CD4-positive, alpha-beta T cell treated with Interleukin-12 subunit alpha and Interleukin-12 subunit beta, for 1 hour (primary cell): ENCODE measurements around the gene COX4I2.
"Not testable (repeated sequence)": the region's sequence is repeated elsewhere in the genome, so short reads cannot be mapped to it uniquely, and the experiment has no call there.

Experiments used
- DNase-seq: peaks from one replicate; pipeline ENCODE4 v3.0.0-alpha.2; 2020

The COX4I2 gene

DNA sequence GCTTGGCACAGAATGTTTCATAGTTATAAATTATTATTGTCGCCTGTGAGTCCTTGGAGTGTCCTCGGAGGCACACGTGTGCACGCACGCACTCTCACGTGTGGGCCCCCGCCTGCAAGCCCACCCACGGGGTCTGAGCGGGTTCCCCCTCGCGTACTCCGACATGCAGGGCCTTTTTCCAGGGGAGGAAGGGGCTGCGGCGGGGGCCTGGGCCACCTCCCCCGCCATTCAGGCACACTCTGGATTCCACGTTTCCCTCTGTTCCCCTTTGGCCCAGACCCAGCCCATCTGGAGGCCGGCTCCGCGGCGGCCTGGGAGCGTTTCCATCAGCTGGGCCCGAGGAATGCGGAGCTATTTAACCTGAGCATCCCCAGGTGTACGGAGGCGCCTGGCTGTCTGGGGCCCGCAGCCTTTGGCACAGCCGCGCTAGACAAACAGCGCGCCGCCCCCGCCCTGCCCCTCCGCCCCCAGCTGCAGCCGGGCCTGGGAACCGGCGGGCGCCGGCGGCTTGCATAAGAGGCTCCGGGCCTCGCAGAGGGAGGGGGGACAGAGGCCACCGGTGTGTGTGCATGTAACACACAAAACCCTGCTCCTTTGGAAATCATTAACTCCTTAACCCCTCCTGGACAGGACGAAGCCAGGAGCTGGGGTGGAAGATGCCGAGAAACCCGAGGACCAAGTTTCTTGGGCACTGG lies 29.3 kb upstream of the COX4I2 start:
- DNase-seq, result no peak

DNA sequence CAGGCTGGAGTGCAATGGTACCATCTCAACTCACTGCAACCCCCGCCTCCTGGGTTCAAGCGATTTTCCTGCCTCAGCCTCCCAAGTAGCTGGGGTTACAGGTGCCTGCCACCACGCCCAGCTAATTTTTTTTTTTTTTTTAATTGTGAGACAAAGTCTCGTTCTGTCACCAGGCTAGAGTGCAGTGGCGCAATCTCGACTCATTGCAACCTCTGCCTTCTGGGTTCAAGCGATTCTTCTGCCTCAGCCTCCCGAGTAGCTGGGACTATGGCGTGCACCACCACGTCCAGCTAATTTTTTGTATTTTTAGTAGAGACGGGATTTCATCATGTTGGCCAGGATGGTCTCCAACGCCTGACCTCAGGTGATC lies 25.5 kb upstream of the COX4I2 start:
- DNase-seq, result not testable (repeated sequence)

DNA sequence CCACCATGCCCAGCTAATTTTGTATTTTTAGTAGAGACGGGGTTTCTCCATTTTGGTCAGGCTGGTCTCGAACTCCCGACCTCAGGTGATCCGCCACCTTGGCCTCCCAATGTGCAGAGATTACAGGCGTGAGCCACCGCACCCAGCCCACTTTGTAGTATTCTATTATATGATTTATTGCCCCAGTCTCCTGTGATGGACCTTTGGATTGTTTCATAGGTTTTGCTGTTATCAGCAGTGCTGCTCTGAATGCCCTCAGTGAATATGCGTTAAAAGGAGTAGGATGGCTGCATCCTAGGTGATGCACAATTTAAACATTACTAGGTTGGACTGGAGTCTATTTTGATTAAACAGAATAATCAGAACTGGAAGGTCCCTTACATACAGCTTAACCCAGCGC lies 22.3 kb upstream of the COX4I2 start:
- DNase-seq, result no peak

DNA sequence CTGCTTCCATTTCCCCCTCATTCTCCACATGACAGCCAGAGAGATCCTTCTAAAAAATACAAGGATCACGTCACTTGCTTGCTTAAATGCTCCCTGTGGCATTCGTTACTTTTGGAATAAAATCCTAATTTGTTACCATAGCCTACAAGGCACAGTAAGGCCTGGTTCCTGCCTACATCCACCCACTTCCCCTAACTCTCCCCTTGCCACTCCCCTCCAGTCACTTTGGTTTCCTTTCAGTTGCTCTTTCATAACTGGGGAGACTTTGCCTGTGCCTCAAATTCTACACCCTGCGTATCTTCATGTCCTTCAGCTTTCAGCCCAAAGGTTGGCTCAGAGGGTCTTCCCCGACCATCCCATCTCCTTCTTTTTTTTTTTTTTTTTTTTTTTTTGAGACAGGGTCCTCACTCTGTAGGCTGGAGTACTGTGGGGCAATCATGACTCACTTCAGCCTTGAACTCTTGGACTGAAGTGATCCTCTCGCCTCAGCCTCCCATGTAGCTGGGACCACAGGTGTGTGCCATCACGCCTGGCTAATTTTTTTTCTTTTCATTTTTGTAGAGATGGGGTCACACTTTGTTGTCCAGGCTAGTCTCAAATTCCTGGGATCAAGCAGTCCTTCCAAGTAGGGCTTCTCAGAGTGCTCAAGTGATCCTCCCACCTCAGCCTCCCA lies 20.1 kb upstream of the COX4I2 start:
- no peak for DNase-seq

DNA sequence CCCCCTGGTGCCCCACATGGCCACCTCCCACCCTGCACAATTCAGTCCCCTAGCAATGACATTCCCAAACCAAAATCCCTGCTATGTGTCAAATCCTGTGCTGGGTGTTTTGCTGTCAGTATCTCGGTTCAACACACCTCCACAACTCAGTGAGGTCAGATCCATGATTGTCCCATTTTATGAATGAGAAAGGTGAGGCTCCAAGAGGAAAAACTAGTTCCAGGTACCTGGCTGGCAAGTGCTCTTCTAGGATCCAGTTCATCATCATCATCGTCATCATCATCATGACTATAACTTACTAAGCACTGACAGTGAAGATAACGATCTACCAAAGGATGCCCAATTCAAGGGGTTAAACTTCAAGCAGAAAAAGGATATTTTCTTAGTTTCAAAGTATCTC lies 17.5 kb upstream of the COX4I2 start:
- DNase-seq, result no peak

DNA sequence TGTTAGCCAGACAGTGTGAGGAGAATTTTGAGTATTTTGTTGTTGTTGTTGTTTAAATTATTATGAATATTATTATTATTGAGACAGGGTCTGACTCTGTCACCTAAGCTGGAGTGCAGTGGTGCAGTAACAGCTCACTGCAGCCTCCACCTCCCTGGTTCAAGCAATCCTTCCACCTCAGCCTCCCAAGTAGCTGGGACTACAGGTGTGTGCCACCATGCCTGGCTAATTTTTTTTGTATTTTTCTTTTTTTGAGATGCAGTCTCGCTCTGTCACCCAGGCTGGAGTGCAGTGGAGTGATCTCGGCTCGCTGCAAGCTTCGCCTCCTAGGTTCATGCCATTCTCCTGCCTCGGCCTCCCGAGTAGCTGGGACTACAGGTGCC lies 14.6 kb upstream of the COX4I2 start:
- not testable (repeated sequence) for DNase-seq

DNA sequence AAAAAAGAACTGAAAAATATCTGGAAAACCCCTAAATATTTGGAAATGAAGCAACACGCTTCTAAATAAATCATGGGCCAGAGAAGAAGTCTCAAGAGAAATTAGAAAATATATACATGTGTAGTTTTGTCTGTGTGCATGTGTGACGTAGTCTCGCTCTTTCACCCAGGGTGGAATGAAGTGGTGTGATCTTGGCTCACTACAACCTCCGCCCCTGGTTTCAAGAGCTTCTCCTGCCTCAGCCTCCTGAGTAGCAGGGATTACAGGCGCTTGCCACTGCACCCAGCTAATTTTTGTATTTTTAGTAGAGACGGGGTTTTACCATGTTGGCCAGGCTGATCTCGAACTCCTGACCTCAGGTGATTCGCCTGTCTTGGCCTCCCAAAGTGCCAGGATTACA lies 11.2 kb upstream of the COX4I2 start:
- DNase-seq, result not testable (repeated sequence)

DNA sequence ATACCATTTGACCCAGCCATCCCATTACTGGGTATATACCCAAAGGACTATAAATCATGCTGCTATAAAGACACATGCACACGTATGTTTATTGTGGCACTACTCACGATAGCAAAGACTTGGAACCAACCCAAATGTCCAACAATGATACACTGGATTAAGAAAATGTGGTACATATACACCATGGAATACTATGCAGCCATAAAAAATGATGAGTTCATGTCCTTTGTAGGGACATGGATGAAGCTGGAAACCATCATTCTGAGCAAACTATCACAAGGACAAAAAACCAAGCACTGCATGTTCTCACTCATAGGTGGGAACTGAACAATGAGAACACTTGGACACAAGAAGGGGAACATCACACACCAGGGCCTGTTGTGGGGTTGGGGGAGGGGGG lies 9.7 kb upstream of the COX4I2 start:
- DNase-seq, result not testable (repeated sequence)

DNA sequence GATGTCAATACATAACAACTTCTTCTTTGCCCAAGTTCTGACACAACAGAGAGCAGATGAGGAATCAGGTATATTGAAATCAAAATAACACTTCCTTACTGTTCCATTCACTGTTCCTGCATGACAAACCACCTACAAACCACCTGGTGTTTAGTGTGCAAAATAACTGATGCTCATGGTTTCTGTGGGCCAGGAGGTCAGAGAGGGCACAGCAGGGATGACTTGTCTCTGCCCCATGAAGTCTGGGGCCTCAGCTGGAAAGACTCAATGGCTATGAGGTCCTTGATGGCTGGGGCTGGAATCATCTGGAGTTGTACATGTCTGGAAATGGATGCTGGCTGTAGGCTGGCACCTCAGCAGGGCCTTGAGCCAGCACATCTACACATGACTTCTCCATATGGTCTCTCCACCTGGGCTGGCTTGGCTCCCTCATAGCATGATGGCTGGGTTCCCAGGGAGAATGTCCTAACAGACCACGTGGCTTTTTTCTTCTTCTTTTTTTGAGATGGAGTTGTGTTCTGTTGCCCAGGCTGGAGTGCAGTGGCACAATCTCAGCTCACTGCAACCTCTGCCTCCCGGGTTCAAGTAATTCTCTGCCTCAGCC lies 7.4 kb upstream of the COX4I2 start:
- no peak for DNase-seq

DNA sequence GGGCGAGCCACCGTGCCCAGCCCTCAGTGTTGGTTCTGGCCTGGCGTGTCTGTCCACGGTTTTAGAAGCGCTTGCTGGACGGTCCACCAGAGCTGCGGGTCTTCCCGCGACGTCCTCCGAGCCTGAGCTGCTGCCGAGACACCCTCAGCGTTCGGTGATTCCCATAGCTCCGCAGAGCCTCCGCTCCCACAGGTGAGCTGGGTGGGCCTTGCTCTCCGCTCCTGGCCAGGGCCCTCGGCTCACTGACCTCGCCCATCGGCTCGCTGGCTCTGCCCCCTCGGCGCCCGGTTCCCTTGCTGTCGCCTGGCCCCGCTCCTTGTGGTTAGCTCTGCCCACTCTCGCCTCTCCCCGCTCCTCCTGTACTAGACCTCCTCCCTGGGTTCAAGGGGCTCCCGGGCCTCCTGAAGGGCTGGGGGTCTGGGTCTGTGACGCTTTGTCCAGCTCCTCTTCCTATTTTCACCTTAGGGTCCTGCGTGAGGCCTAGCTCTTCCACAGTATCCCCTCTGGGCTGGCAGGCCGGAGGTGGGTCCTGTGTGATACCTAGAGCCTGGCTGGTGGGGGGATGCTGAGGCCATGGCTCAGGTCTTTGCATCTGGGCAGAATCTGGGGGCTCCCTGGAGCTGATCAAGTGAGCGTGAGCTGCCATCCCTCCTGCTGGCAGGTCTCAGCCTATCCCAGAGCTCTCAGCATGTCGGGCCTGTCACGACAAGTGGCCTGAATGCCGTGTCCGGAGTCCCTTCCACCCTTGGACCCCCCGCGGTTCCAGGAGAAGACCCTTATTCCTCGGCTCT lies 5.0 kb upstream of the COX4I2 start:
- DNase-seq, result no peak

DNA sequence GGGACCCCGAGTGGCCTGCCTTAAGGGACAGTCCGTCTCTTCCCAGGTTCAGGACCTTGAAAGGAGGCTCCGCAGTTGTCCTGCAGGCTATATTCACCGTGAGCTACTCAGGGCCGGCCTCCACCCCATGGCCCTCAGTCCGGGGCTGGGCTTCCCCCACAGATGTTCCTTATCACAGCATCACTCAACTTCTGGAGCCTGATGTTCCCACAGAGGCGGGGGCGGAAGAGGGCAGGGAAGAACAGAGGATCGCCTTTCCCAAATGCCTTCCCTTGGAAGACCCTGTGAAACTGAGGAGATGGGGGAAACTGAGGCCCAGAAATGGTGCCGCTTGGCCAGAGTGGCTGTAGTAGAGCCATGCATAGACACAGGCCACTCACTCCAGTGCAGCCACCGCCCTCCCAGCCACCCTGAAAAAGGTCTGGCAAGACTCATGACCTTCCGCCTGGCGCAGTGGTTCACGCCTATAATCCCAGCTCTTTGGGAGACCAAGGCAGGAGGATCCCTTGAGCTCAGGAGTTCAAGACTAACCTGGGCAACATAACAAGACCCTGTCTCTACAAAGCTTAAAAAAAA lies 4.3 kb upstream of the COX4I2 start:
- no peak for DNase-seq

DNA sequence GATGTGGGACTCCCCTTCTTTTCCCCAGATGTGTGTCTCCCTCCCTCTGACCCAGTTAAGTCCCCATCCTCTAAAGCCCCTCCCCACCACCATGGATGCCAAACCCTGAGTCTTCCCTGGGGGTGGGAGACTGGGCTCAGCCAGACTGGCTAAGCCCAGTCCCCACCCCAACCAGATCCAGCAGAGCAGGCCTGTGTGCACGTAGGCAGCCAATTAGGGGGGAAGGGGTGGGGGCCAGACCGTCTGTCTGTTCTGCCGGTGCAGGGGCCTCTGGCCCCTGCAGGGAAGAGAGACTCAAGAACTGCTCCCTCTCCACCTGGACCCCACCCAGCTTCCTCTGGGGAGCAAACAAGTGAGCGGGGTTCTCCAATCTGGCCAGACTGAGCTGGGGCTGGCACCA lies 605 bp downstream of the COX4I2 start:
- DNase-seq, result no peak

DNA sequence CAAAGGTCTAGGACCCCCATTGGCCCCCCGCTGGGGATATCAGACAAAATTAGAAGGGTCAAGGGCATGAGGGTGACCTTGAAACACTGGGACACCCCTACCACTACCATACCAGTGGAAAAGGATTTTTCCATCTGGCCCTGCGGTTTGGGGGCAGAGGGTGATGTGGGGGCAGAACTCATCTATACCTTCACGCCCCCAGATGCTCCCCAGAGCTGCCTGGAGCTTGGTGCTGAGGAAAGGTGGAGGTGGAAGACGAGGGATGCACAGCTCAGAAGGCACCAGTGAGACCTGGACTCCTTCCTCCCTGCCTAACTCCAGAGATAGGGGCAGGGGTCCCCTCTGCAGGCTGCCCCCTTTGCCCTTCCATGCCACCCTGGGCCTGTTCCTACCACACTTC lies 1.1 kb downstream of the COX4I2 start:
- no peak for DNase-seq

DNA sequence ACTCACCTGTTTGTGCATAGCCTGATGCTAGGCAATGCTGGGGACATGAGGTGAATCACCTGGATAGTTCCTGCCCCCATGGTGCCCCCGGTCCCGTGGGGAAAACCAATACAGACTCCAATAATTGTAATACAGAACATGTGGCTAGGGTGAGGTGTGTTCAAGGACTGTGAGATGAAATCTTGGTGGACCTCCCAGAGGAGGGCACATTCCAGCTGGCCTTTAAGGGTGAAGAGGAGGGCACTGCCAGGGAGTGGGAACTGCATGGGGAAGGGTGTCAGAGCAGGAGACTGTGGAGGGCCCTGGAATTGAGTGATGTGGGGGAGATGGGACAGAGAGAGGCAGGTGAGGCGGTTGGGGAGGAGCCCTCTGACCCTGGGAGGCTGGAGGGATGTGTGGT lies 2.5 kb downstream of the COX4I2 start:
- DNase-seq, result no peak

DNA sequence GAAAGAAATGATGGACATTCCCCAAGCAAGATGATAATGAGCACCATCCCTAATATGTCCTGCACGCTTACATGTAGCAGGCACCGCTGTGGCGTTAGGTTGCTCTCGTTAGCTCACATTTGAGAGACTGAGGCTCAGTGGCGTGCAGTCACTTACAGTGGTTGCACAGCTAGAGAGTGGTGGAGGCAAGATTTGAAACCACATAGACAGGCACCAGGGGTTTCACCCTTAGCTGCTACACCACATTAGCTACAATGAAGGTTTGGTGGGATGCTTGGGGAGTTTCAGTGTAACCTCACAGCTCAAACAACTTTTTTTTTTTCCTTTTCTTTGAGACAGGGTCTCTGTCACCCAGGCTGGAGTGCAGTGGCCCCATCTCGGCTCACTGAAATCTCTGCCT lies 3.7 kb downstream of the COX4I2 start:
- no peak for DNase-seq

DNA sequence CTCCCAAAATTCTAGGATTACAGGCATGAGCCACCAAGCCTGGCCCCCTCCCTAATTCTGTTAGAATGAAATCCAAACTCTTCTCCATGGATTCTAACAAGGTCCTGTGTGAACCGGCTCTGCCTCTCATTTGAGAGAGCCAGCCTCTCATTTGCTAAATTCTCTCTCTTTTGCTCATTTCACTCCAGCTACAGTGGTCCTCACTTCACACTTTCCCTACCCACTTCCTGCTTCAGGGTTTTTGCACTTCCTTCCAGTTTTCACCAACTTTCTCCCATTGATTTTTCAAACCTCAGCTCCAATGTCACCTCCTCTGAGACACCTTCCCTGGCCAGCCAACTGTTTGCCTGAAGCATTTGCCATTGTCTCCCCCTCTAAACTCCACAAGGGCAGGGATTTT lies 5.1 kb downstream of the COX4I2 start:
- DNase-seq, result no peak

DNA sequence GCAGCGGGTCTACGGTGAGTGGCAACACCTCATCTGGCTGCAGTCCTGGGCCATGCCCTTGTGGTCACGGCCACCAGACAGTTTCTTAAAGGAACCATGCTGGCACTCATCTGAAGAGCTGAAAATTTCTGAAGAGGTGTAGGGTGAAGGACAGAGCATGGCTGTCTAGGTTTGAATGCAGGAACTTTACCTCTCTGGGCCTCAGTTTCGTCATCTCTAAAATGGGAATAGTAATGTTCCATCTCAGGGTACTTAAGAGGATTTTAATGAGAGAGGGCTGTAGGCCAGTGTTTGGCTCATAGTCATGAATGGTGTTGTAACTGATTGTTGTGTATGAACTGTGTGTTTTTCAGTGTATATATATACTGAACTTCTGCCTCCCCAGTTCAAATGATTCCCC lies 5.8 kb downstream of the COX4I2 start:
- no peak for DNase-seq

DNA sequence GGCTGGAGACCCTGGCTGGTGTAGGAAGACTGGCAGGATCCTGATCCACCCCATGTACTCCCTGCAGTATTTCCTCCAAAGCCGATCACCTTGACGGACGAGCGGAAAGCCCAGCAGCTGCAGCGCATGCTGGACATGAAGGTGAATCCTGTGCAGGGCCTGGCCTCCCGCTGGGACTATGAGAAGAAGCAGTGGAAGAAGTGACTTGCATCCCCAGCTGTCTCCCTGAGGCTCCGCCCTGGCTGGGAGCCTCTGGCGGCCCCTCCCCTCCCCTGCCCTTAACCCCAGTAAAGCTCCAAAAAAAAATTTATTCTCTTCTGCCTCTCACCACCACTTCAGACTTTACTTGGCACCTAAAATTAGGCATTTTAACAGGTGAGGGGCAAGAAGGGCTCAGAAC lies 7.0 kb downstream of the COX4I2 start:
- no peak for DNase-seq

DNA sequence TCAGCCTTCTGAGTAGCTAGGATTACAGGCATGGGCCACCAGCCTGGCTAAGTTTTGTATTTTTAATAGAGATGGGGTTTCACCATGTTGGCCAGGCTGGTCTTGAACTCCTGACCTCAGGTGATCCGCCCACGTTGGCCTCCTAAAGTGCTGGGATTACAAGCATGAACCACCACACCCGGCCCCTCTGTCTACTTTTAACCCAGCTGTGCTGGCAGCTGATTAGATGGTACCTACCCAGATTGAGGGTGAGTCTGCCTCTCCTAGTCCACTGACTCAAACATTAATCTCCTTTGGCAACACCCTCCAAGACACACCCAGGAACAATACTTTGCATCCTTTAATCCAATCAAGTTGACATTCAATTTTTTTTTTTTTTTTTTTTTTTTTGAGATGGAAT lies 10.4 kb downstream of the COX4I2 start:
- DNase-seq, result not testable (repeated sequence)

DNA sequence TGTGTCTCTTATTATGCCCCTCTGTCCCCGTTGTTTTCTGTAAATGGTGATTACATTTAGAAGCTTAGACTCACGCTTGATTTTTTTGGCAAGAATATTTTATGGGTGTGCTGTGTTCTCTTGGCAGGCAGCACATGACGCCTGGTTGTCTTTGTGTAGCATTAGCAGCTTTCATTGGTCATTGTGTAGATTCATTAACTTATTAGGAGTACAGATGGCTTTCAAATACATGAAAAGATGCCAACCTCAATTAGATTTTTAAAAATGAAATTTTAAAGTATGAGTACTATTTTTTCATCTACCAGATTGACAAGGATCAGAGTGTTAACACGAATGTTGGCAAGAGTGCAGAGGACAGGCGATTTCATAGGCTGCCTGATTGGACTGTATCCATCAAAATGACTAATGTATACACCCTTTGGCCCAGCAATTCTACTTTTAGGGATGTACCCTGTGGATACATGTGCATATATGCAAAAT lies 15.2 kb downstream of the COX4I2 start:
- no peak for DNase-seq

DNA sequence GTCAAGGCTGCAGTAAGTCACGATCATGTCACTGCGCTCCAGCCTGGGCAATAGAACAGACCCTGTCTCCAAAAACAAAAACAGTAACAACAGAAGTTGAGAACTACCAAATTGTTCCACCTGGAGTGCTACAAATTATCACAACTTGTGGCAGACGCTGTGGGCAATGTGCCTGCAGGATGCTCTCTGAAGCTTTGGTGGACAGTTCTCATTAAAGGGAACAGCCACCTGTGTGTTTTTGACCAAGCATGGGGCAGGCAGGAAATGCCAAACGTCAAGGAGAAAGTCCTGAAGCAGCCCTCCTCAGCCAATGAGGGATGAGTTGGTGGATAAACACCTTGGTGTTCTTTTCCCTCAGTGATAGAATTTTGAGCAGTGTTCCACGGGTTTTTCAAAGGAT lies 15.8 kb downstream of the COX4I2 start:
- DNase-seq, result no peak

DNA sequence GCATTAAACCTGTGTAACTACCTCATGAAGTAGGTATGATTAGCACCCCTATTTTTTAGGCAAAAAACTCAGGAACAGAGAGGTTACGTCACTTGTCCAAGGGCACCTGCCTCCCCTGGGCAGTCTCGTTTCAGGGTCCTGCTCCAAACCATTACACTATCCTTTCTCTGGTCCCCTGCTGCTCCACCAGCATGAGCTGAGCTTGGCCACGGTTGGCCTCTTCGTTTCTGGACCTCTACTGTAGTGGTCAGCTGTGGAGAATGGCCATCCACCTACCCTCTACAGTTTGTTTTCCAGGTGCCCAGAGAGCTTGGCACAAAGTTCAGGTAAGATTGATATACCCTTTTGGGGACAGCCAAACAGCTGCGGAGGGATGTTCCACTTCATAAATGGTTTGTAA lies 16.8 kb downstream of the COX4I2 start:
- DNase-seq, result no peak

DNA sequence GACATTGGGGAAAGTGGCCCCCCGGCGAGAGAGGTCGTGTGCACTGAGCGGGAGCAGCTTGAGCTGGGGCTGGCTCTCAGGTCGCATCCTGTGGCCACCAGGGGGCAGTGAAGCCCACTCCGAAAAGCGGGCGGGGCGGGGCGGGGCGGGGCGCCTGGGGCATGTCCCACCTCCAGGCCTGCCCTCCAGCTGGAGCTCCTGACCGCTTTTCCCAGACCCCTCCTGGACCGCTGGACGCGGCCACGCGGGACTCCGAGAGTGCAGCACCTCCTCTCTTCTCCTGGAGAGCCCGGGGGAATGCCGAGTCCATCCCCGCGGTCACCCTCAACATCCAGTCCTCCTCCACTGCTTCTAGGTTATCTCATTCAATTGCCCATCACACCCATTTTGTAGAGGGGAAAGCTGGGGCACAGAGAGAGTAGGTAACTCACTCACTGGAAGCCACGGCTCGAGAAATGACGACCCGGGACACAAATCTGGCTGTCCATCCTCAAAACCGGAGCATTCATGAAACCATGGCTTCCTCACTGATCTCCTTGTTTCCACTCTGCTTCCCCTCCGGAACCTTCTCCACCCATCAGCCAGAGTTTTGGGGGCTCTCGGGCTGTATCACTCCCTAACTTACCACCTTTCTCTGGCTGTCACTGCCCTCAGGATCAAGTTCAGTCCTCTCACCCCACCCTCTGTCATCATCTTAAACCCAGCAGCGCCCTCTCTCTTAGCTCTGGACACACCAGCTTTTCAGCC lies 24.1 kb downstream of the COX4I2 start:
- DNase-seq, result peak; percentile 81
